Mesenteric fat pad (tissue), 1 donor: ENCODE data around the gene AOPEP. TPM values are rescaled to one million over a fixed set of nuclear protein-coding genes. Genes with fewer than 3 reads are reported as not detected.

Experiments
- DNase-seq: peaks from one replicate; pipeline ENCODE4 v3.0.0-alpha.2; 2020; ENCODE audit warnings: low spot score
- long read RNA-seq: library from polyadenylated mRNA; unstranded; transcript quantifications from one replicate; pipeline ENCODE4 v2.0.0, GENCODE V29; 2020
- total RNA-seq: library from RNA; stranded (reverse); fragmentation: NEBNext Ultra II Directional; extraction: Animal tissue kit (Norgen Biotek cat#: 25700); gene quantifications from one replicate; pipeline ENCODE4 v1.2.1, GENCODE V29; 2021
- donor health status: DM: yes; HTN: yes; CAD: no.

Gene AOPEP
- 28.7 TPM for total RNA-seq
- long read RNA-seq, partial matches to known transcripts = 11 of 39 reads
- long read RNA-seq, other reads (novel, unspliced or antisense) = 26 of 39 reads

- peak; percentile 100 for DNase-seq
These were observed at the start of gene AOPEP for GRCh38 chr9:94726495-94727191. Gene AOPEP (plus strand): TSS chr9:94726699. CDS start chr9:94759784, 33,085 bp downstream.

GRCh38 chr9:94677929-94678328 is 48.6 kb upstream of the AOPEP start:
- no peak for DNase-seq

- DNase-seq = no peak
These were observed 46.9 kb upstream of the AOPEP start for GRCh38 chr9:94679587-94679986.

- no peak for DNase-seq
These were observed 46.5 kb upstream of the AOPEP start for GRCh38 chr9:94680020-94680419.

GRCh38 chr9:94680621-94681020 is 45.9 kb upstream of the AOPEP start:
- DNase-seq = no peak

GRCh38 chr9:94681508-94681907 is 45.0 kb upstream of the AOPEP start:
- no peak for DNase-seq

GRCh38 chr9:94685359-94685758 is 41.1 kb upstream of the AOPEP start:
- no peak for DNase-seq

GRCh38 chr9:94687451-94687850 is 39.0 kb upstream of the AOPEP start:
- DNase-seq = no peak

- DNase-seq = no peak
These were observed 36.2 kb upstream of the AOPEP start for GRCh38 chr9:94690344-94690743.

- no peak for DNase-seq
These were observed 33.9 kb upstream of the AOPEP start for GRCh38 chr9:94692601-94693000.

- no peak for DNase-seq
These were observed 32.9 kb upstream of the AOPEP start for GRCh38 chr9:94693485-94694204.

- no peak for DNase-seq
These were observed 30.0 kb upstream of the AOPEP start for GRCh38 chr9:94696545-94696944.

- no peak for DNase-seq
These were observed 28.4 kb upstream of the AOPEP start for GRCh38 chr9:94697972-94698581.

GRCh38 chr9:94699715-94700373 is 26.7 kb upstream of the AOPEP start:
- no peak for DNase-seq

GRCh38 chr9:94700445-94700844 is 26.1 kb upstream of the AOPEP start:
- DNase-seq = no peak

- no peak for DNase-seq
These were observed 22.9 kb upstream of the AOPEP start for GRCh38 chr9:94703488-94704140.

GRCh38 chr9:94705162-94705702 is 21.3 kb upstream of the AOPEP start:
- DNase-seq = no peak

- no peak for DNase-seq
These were observed 19.6 kb upstream of the AOPEP start for GRCh38 chr9:94706922-94707321.

- no peak for DNase-seq
These were observed 12.9 kb upstream of the AOPEP start for GRCh38 chr9:94713436-94714215.

GRCh38 chr9:94714494-94714893 is 12.0 kb upstream of the AOPEP start:
- no peak for DNase-seq
